Activated naive CD4-positive, alpha-beta T cell treated with Interleukin-2 at 50 U/mL for 16 hours (primary cell): ENCODE measurements around the gene ZNF518B.
"Not testable (repeated sequence)": the region's sequence is repeated elsewhere in the genome, so short reads cannot be mapped to it uniquely, and the experiment has no call there.

Experiments
- DNase-seq: peaks from one replicate; pipeline ENCODE4 v3.0.0-alpha.2; 2020

ZNF518B gene

DNA sequence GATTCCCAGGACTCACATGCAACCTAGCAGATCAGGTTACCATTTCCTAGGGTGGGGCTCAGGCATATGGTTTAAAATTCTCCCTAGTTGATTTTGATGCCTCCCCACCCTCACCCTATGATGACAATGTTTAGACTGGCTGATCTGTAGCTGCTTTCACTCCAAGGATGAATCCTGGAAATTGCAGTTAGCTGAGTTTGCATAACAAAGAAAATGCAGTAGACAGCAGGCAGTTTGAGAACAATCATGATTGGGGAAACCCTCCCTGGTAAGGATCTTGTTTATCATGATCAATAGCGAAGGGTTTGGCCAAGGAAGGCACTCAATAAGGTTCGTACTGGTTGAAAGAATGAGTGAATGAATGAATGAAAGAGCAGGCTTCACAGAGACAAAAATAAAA lies 2.1 kb downstream of the ZNF518B start:
- DNase-seq: no peak

DNA sequence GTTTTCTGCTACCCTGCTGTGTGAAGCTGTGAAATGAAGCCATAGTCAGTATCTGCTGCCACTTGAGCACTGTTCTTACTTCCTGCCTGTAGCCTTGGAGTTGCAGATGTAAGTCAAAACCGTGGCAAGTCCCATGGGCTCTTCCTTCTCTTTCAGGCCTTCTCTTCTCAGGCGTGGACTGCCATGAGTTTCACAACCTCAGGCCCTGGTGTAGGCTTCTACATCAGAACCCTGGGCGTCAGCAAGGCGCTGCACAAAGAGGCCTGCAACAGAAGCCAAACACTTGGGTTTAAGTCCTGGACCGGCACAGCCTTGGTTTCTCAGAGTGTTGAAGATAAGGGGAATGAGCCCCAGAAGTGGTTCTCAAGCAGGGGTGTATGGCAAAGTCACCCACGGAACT lies 2.5 kb downstream of the ZNF518B start:
- DNase-seq: no peak

DNA sequence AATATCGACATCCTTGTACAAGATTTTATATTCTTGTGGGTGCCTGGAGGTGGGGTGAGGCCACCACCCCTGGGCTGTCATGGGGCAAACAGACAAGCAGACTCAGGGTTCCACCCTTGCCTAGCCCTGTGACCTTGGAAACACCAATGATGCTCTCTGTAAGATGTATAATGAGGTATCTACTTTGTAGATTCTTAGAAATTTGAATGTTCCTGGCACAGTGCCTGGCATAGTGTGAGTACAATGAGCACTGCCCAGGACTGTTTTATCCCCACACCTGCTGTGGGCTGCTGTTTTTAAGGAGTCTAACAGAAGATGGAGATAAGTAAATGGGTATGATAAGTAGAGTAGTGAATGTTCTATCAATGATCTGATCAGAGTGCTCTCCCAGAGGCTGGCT lies 3.1 kb downstream of the ZNF518B start:
- DNase-seq: no peak

- DNase-seq: no peak
Measured at GRCh38 chr4:10448991-10449390, 8.2 kb downstream of the ZNF518B start.

DNA sequence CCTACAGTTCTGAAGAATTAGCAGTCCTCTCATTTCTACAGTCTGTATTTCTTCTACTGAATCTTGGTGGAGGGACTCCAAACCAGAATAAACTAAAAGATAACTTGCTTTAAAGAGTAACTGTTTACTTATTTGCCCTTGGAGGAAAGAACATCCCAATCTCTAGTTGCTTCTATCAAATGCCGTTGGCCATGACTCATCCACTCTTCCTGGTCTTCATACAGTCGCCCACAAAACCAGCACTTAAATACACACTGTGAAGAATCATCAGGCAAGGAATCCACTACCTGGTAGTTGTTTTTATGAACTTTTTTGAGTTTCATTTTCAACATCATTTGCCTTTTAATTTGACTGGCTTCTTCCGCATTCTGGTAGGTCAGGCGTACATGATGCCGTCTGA lies 14.2 kb downstream of the ZNF518B start:
- DNase-seq: no peak

GRCh38 chr4:10441512-10441911 lies 15.7 kb downstream of the ZNF518B start:
- no peak for DNase-seq

DNA sequence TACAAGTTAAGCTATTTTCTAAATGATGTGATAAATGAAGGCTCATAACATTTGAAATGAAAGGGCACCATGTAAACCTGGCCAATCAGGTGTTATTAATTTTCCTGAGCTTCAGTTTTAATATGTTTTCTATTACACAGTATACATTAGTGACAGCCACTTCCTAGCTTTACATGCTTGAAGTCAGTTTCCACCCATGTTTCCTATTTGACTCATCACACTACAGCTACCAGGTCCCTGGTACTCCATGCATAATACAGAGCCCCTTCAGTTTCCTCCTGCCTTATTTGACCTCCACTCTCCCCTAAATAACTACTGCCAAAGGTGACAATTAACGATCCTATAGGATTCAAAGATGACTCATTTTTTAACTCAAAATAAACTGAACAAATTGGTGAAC lies 18.3 kb downstream of the ZNF518B start:
- DNase-seq: no peak

- DNase-seq: no peak
Measured at GRCh38 chr4:10437735-10438134, 19.5 kb downstream of the ZNF518B start.

GRCh38 chr4:10427680-10428079 lies 29.5 kb downstream of the ZNF518B start:
- not testable (repeated sequence) for DNase-seq

GRCh38 chr4:10421344-10422055 lies 35.7 kb downstream of the ZNF518B start:
- no peak for DNase-seq

DNA sequence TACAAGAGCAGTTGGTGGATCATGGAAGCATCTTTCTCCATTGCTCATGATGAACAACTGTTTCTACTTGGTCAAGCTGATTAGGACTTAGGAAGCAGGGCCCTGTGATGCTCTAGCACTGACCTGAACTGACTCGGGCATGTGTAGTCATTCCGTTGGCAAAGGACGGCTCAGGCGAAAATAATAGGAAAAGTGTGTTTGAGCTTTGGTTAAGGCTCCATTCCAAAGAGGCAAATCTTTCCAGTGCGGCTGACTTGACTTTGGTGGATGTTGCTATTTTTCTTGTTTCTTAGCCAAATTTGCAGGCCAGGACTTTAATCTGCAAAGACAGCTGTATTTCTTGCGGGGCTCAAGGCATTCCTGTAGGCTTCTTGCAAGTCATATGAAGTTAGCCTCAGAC lies 39.5 kb downstream of the ZNF518B start:
- no peak for DNase-seq

- DNase-seq: no peak
Measured at GRCh38 chr4:10416441-10416840, 40.8 kb downstream of the ZNF518B start.

DNA sequence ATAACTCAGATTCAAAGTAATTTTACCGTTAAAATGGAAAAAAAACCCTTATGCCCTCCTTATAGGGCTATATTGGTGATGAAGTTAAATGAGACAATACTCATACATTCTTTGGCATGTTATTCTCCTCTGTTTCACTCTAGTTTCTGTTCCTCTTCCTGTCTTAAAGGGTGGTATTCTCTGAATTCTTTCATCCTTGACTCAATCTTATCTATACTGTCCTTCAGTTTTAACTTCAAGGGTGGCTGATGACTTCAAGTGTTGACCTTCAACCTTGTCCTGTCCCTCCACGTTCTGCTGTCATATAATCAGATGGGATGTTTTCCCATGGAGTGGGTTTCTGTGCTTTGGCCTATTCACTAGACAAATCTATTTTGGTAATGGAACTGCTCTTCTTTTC lies 44.0 kb downstream of the ZNF518B start:
- DNase-seq: no peak

- DNase-seq: no peak
Measured at GRCh38 chr4:10405672-10406071, 51.6 kb downstream of the ZNF518B start.

GRCh38 chr4:10403633-10404445 lies 53.4 kb downstream of the ZNF518B start:
- no peak for DNase-seq

DNA sequence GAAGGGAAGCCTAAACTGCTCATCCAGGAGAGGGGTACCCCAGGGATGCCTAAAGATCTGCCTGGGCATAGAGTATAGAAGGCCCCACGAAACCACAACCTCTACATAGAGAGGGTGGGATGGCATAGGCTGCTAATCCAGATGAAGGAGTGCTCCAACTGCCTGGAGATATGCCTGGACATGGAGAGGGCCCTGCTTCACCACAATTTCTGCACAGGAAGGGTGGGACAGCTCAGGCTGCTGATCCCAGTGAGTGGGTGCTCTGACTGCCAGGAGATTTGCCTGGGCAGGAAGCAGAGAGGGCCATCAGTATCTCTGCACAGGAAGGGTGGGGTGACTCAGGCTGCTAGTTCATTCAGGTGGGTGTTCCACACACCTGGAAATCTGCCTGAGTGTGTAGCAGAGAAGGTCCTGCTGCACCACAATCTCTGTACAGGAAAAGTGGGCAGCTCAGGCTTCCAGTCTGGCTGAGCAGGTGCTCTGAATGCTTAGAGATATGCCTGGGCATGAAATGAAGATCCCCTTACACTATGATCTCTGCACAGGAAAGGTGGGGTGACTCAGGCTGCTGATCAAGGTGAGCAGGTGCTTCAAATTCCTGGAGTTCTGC lies 61.1 kb downstream of the ZNF518B start:
- DNase-seq: no peak
